PC-9 (cell line): ENCODE data around the gene MEX3A. TPM values are rescaled to one million over a fixed set of nuclear protein-coding genes. Genes with fewer than 3 reads are reported as not detected.

ENCODE experiments used
- BruUV-seq: library from RNA; stranded (reverse); fragments of 400-500 nt; replicated peaks from 2 replicates; lab custom pipeline; 2021; lab: Mats Ljungman, UMichigan
- CTCF ChIA-PET: fragments of 300-600 bp; sonication (Branson Sonifier 250); formaldehyde crosslinking; loops from one replicate; lab custom pipeline; 2022; ENCODE audit warnings: antibody characterized with exemption; lab: Charles Lee
- POLR2A ChIA-PET: fragments of 300-600 bp; sonication (Branson Sonifier 250); formaldehyde crosslinking; loops from one replicate; lab custom pipeline; 2022; ENCODE audit warnings: antibody characterized with exemption; ENCODE audit not compliant: unreplicated experiment; lab: Charles Lee
- DNase-seq, 2 experiments: peaks; one replicate each; pipeline versions ENCODE4 v3.0.0 to v3.0.0-alpha.2; 2015 to 2022; ENCODE audit warnings: mixed read lengths in 1 of 2
- H2AFZ ChIP-seq: fragments of 200-600 bp; sonication (generic); 2 replicates; pipeline ENCODE4 v1.8.1; 2017; ENCODE audit warnings: antibody characterized with exemption
- H3F3A ChIP-seq: fragments of 200-600 bp; sonication (generic); 2 replicates; pipeline ENCODE4 v1.8.1; 2017; ENCODE audit warnings: antibody characterized with exemption, mild to moderate bottlenecking, low read depth; ENCODE audit not compliant: insufficient read depth
- H3K27ac ChIP-seq: fragments of 200-600 bp; sonication (generic); 2 replicates; pipeline ENCODE4 v1.6.1; 2016; ENCODE audit warnings: mixed run types
- H3K27me3 ChIP-seq: fragments of 200-600 bp; sonication (generic); 2 replicates; pipeline ENCODE4 v1.6.1; 2016; ENCODE audit warnings: low read depth, mixed run types; ENCODE audit not compliant: insufficient read depth
- H3K36me3 ChIP-seq: fragments of 200-600 bp; sonication (generic); 2 replicates; pipeline ENCODE4 v1.6.1; 2016; ENCODE audit warnings: low read depth, mixed run types
- H3K4me1 ChIP-seq: fragments of 200-600 bp; sonication (generic); replicated peaks from 2 replicates; pipeline ENCODE4 v1.6.1; 2016; ENCODE audit warnings: mixed run types; ENCODE audit not compliant: insufficient read depth
- H3K4me2 ChIP-seq: fragments of 200-600 bp; sonication (generic); 2 replicates; pipeline ENCODE4 v1.6.1; 2017; ENCODE audit warnings: mixed run types
- H3K4me3 ChIP-seq: fragments of 200-600 bp; sonication (generic); 2 replicates; pipeline ENCODE4 v1.6.1; 2016; ENCODE audit warnings: mixed run types
- H3K79me2 ChIP-seq: fragments of 200-600 bp; sonication (generic); 2 replicates; pipeline ENCODE4 v1.6.1; 2017; ENCODE audit warnings: low read depth, mixed run types
- H3K9me2 ChIP-seq: fragments of 200-600 bp; sonication (generic); 2 replicates; pipeline ENCODE4 v1.8.1; 2017; ENCODE audit warnings: mild to moderate bottlenecking; ENCODE audit not compliant: insufficient read depth
- H3K9me3 ChIP-seq: fragments of 200-600 bp; sonication (generic); 2 replicates; pipeline ENCODE4 v1.8.1; 2016; ENCODE audit warnings: low read depth; ENCODE audit not compliant: insufficient read depth
- H4K20me1 ChIP-seq: fragments of 200-600 bp; sonication (generic); 2 replicates; pipeline ENCODE4 v1.8.1; 2017; ENCODE audit not compliant: insufficient read depth
- EZH2 ChIP-seq: fragments of 200-600 bp; sonication (generic); IDR thresholded peaks from 2 replicates; pipeline ENCODE4 v1.8.0; 2017; ENCODE audit warnings: antibody characterized with exemption, low read depth
- intact Hi-C: fragments of 100-400 bp; cut with micrococcal nuclease; formaldehyde crosslinking; loops from one replicate; pipeline ENCODE4 v1.10.0; 2022; ENCODE audit not compliant: unreplicated experiment
- total RNA-seq: library from RNA; stranded (reverse); gene quantifications from 2 replicates; pipeline ENCODE4 v1.2.3, GENCODE V29; 2021
- TF ChIP-seq, protein P1 (sequence below): fragments of 200-600 bp; sonication (generic); conservative IDR thresholded peaks from 2 replicates; pipeline ENCODE4 v1.6.1; 2017; ENCODE audit warnings: mixed run types, antibody characterized with exemption, mild to moderate bottlenecking, moderate library complexity

Gene MEX3A
- total RNA-seq, 1 experiment from 2014 or later, result 7.2 TPM

DNA sequence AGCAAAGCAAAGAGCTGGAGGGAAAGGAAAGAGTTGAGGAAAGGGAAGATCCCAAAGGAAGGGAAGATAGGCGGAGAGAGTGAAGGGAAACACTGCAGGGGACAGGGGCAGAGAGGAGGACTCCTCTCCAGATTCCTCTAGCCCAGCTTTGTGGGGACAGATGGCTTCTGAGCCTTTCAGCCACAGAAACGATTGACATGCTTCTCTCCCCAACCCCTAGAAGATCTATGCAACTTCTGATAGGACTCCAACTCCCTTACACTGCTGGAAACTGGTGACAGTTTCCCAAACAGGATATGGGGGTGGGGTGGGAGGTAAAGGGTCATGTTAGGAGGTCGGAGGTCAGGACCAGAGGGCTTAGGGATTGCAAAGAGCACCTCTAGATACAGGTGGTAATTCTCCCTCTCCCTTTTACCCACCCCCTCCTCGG lies 6.5 kb downstream of the MEX3A start:
- Histone ChIP-seq H4K20me1 (no peaks in the 10 kb centered on the region), H3K27me3 (no peaks in the 10 kb centered on the region), H3K36me3 (no peaks in the 10 kb centered on the region), H3K9me3 (no peaks in the 10 kb centered on the region), H3K27ac (no peak overlapping the region), H3F3A (peaks cover 23% of the 10 kb centered on the region; the same call in 1 of the 2 replicates), H3K4me1 (no peaks in the 10 kb centered on the region), H3K79me2 (no peaks in the 10 kb centered on the region), H3K4me2 (no peak overlapping the region), H2AFZ (no peak overlapping the region), H3K4me3 (no peak overlapping the region), H3K9me2 (no peaks in the 10 kb centered on the region)
- ChIA-PET POLR2A (no interaction called here), CTCF (no interaction called here)
- no peak for TF ChIP-seq EZH2
- TF ChIP-seq, protein P1, sequence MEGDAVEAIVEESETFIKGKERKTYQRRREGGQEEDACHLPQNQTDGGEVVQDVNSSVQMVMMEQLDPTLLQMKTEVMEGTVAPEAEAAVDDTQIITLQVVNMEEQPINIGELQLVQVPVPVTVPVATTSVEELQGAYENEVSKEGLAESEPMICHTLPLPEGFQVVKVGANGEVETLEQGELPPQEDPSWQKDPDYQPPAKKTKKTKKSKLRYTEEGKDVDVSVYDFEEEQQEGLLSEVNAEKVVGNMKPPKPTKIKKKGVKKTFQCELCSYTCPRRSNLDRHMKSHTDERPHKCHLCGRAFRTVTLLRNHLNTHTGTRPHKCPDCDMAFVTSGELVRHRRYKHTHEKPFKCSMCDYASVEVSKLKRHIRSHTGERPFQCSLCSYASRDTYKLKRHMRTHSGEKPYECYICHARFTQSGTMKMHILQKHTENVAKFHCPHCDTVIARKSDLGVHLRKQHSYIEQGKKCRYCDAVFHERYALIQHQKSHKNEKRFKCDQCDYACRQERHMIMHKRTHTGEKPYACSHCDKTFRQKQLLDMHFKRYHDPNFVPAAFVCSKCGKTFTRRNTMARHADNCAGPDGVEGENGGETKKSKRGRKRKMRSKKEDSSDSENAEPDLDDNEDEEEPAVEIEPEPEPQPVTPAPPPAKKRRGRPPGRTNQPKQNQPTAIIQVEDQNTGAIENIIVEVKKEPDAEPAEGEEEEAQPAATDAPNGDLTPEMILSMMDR, result no peak
- DNase-seq, result no peak
- no TSS peak for BruUV-seq
- intact Hi-C loops, result no loop called here

DNA sequence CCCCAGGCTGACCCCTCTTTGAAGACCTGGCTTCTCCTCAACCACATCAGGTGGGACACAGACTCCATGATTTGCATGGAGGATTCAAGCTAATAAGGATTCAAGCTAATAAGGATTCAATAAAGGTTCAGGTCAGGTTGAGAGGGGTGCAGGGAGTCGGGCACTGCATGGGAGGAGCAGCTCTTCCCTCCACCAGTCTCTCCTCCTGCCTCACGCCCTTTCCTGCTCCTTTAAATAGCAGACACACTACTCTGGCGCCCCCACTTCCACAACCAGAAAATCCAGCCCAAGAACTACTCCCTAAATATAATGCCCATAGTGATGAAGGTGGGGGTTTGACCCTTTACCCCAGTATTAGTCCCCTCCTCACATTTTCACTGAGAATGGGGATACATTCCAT lies 7.1 kb downstream of the MEX3A start:
- Histone ChIP-seq H3K4me2 (no peak overlapping the region), H3K4me1 (no peaks in the 10 kb centered on the region), H3K9me2 (no peaks in the 10 kb centered on the region), H3K27ac (no peak overlapping the region), H2AFZ (no peak overlapping the region), H4K20me1 (no peaks in the 10 kb centered on the region), H3K79me2 (no peaks in the 10 kb centered on the region), H3F3A (peaks cover 26% of the 10 kb centered on the region; the same call in 1 of the 2 replicates), H3K27me3 (no peaks in the 10 kb centered on the region), H3K4me3 (no peak overlapping the region), H3K36me3 (no peaks in the 10 kb centered on the region), H3K9me3 (no peaks in the 10 kb centered on the region)
- CTCF ChIA-PET, result no interaction called here
- DNase-seq, result no peak
- TF ChIP-seq EZH2, result no peak
- TF ChIP-seq, protein P1, result no peak
- POLR2A ChIA-PET, result no interaction called here
- intact Hi-C loops, result no loop called here
- no TSS peak for BruUV-seq

DNA sequence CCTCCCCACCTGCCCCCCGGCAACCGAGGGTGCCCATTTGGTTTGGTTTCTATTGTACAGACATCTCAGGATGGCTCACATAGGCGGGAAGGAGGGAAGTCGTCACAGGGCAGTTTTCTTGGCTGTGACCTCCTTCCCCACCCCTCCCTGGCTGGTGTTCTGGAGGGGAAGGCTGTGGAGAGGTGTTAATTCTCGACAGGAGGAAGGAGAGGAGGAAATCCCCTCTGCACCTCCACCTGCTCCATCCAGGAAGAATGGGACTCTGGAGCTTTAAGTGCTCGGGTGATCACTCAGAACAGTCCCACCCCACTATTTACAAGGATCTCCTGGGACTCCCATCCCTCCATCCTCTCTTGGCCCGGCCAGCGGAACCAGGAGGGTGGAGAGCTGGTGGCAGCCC lies 7.6 kb downstream of the MEX3A start:
- intact Hi-C loops, result no loop called here
- Histone ChIP-seq H3K4me2 (no peak overlapping the region), H3K9me3 (no peaks in the 10 kb centered on the region), H3K4me3 (no peak overlapping the region), H3K4me1 (no peaks in the 10 kb centered on the region), H4K20me1 (no peaks in the 10 kb centered on the region), H3K36me3 (no peaks in the 10 kb centered on the region), H2AFZ (no peak overlapping the region), H3K79me2 (no peaks in the 10 kb centered on the region), H3K9me2 (no peaks in the 10 kb centered on the region), H3F3A (peaks cover 26% of the 10 kb centered on the region; the same call in 1 of the 2 replicates), H3K27me3 (no peaks in the 10 kb centered on the region), H3K27ac (no peak overlapping the region)
- BruUV-seq, result no TSS peak
- TF ChIP-seq EZH2, result no peak
- TF ChIP-seq, protein P1, result no peak
- DNase-seq, result no peak
- ChIA-PET CTCF (no interaction called here), POLR2A (interaction anchor here (0.6 kb wide), 1 partner anchor 344 kb away, joined by 5 read pairs; no protein-coding TSS in a partner anchor)
